GM18520 (cell line): ENCODE data around the gene THUMPD3.

Experiments
- ATAC-seq: cut with Tn5 transposase; IDR thresholded peaks from one replicate; pipeline ENCODE4 v1.9.1; 2021; ENCODE audit not compliant: unreplicated experiment

THUMPD3 gene

DNA sequence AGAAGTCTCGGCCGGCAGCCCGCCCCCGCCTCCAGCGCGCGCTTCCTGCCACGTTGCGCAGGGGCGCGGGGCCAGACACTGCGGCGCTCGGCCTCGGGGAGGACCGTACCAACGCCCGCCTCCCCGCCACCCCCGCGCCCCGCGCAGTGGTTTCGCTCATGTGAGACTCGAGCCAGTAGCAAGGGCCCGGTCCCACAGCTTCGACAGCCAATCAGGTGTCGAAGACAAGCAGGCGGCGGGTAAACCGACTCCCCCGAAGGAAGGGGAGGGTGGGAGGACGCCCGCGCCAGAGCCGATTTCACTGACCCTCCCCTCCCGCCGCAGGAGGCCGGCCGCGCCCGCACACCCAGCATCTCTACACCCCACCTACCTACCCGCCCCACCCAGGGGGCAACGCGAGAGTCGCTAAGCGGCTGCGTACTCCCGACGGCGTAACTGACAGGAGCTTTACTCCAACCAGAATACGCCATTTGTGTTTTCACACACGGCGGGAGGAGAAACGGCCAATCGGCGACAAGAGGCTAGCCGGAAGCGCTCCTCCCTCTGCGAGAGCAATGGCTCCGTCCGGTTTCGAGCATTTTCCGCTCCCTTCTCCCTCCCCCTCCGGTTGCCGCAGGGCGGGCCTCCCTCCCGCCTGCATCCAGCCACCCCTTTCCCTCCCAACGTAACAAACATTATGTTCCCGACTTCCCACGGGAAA is 33.9 kb downstream of the THUMPD3 start:
- ATAC-seq = peak; percentile 70

DNA sequence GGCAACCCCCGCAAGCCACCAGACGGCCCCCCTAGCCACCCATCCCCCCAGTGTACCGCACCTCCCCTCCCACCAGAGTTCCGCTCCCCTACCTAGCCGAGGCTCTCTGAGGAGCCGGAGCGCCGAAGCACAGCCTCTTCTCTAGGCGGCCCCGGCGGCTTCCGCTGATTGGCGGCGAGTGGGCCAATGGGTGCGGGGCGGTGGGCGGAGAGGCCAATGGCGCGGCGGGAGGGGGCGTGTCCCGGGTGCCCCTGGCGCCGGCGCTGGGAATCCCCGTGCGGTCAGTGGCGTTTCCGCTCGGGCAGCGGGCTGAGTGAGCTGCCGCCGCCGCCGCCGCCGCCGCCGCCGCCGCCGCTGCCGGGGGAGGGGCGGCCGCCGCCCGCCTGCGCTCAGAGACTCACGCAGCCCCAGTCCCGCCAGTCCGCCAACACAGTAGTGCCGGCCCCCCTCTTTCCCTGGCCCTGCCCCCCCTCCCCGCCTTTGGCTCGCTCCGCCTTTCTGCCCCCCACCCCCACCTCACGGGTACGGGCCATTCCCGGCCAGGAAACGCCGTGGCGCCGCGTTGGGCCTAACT is 34.6 kb downstream of the THUMPD3 start, which contains the start of gene SETD5:
SETD5 (plus strand) TSS at position 284 of the 574 bp plus-strand sequence. CDS start 31,324 bp downstream, outside the sequence.
- peak; percentile 30 for ATAC-seq

DNA sequence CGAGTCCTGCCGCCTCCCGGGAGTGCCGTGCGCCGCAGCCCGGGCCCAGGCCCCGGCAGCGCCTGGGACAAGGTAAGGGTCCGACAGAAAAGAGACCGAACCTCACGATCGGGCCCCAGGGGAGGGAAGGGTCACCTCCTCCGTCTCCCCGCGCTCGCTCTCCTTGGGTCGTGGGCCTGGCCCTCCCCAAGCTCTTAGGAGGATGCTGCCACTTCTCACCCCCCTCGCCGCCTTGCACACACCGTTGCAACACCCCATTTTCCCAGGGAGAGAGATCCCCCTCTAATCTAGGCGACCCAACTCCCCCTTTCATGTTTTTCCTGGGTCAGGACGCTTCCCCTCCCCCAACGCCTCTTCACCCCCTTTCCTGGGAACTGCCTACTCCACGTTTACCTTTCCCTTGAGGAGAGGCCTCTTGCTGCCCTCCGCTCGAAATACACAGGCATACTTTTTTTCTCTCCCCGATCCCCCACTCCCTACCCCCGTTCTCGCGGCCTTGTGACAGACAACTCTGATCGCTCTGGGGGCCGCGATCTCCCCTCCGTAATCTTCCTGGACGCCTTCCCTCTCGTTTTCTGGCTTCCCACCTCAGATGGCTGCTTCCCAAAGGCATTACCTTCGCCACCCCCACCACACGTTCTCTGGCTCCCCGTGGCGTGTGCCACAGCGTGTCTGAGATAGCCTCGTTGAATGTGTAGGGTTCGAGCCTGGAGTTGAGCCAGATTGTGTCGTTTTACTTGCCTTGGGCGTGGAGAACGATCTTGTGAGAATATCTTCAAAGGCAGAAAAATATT is 35.2 kb downstream of the THUMPD3 start:
- ATAC-seq = no peak

DNA sequence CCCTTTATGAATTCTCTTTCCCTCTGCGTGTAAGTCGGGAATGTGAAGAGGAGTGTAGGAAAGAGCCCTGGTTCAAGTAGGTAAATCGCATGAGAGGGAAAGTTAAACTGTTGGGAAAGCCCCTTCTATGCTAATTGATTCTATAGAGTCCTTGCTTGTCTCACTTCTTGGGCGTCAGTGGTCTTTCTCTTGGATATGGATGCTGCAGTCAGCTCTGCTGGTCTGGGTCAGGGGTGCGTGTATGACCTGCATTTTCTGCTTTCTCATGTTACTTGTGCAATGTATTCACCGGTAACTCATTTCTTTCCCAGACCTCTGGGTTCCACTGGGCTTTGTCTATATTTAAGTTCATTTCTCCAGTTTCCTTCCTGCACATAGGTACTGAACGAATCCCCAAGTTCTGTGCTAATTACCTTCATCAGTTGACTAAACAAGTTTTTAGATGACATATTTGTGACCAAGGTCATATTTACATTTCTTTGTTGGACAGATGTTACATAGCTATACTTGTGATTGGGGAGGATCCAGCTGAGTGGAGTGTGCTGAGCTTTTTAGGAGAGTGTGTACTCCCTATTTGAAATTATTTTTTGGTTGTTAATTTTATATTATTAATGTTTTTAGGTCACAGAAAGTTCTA is 36.0 kb downstream of the THUMPD3 start:
- ATAC-seq = no peak

DNA sequence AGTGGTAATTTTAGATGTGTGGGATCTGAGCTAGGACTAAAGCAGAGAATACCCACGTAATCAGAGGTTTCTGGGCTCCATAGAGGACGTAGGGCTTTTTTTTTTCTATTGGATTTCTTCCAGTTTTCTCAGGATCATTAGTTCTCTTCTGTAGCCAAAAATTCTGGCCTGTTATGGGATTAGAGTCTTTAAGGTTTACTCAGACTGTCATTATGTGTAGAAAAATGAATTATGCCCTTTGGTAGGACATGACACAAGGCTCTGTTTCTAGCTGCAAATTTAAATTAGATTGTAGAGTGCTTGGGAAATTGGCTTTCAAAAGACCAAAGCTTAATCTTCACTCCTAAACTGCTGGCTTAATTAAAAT is 36.5 kb downstream of the THUMPD3 start:
- ATAC-seq = no peak

DNA sequence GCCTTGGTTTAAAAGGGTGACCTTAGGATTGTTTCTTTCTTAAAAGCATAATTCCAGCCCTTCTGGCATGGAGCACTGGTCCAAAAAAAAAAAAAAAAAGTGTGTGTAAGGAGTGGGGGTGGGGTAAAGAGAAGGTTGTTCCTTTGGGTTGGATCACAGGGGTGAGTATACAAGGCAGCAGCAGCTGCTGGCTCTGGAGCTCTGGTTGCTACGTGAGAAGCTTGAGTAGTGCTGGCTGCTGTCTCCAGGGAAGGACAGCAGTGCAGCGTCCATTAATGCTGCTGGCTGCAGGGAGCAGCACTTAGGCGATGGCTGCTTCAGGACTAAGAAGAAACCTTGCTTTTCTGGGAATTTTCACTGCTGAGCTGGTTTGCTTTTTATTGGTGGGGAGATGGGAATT is 36.9 kb downstream of the THUMPD3 start:
- ATAC-seq = no peak

DNA sequence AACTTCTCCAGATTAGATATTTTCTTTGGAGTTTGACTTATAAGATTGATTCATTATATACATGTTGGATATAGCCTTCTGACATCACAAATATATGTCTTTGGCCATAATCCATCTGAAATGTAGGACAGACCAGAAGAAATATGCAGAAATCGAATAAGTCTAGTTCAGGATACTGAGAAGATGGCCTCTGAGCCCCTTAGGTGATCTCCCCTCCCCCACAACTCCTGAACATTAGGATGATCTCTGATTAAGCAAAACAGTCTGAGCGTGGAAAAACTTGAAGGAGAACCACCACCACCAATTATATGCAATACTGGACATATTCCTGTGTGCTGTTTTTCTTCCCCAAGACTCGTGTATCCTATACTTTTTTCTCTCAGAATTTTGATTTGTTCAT is 37.8 kb downstream of the THUMPD3 start:
- ATAC-seq = no peak

DNA sequence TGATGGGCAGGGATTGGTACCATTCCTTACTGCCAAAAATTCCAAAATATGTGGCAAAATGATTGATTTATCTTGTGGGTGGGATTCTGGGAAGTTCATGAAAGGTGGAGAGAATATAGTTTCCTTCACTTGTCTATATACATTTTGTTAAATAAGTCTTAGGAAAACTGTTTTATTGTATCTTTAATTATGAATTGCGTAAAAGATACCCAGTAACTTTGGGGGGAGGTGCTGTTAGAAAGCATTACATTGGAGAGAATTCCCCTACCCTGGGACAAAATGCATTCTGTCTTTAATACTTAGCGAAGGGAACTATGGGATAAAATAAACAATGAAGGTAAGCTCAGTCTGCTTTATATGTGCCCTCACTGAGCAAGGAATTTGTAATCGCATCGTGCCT is 39.1 kb downstream of the THUMPD3 start:
- no peak for ATAC-seq

DNA sequence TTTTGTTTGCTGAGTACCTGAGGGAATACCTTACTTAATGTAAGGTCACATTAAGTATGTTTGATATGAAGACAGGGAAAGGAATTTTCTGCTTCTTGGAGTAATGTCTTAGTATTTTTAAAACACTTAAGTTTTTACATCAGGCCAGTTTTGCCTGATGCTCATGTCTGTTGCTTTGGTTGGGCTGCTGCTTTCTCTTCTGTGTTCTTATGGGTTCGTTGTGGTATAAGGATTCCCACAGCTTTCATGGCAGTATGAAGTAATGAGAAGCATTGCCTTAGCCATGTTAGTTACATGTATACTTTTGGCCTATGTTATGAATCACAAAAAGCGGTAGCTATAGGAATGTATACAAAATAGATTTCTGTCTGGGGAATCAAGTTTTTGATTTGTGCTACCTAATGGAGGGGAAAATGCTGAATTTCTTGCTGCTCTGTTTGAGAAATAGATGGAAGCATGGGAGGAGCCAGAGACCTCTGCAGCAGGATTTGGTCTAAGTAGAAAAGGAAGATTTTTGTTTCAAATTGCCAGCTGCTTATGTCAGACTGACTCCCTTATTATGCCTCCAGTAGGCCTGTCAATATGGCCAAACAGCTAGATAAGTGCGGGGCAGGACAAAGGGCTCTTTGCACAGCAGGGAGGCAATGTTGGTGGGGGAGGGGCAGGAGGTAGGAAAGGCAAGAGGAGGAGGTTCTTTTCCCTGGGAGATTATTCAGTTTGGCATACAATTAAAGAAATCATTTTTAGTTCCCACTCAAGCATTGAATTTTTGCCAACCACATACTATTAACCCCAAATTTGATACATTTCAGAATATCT is 39.8 kb downstream of the THUMPD3 start:
- no peak for ATAC-seq

DNA sequence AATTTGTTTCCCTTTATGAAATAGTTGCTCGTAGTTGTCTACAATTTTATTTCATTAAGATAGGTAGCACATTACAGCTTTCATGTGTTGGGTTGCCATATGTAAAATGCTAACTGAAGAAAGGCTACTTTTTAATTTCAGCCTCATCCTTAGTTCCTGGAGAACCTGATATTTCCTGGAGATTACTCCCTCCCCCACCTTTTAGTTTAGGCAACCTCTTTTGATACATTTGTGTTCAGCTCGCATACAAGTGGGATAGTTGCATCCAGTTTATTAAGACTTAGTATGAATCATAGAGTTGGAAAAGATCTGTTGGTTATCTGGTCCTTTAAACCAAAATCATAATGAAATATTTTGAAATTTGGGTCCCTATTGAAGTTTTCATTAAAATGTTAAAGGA is 40.6 kb downstream of the THUMPD3 start:
- ATAC-seq = no peak

DNA sequence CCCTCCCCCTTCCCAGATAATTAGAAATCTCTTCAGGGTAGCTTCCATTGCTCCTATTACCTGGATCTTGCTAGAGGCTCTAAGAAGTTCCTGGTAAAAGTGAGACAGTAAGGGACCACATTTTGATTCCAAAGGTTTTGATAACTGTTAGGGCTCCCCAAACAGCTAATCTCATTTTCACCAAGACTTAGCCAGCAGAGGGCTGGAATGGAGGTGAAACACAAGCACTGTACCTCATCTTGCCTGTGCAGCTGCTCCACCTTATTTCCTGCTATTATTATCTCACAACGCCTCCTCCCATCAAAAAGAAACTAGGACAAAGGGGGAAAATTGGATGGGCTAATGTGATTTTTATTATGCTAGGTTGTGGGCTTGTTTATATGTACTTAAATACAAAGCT is 41.8 kb downstream of the THUMPD3 start:
- ATAC-seq = no peak

DNA sequence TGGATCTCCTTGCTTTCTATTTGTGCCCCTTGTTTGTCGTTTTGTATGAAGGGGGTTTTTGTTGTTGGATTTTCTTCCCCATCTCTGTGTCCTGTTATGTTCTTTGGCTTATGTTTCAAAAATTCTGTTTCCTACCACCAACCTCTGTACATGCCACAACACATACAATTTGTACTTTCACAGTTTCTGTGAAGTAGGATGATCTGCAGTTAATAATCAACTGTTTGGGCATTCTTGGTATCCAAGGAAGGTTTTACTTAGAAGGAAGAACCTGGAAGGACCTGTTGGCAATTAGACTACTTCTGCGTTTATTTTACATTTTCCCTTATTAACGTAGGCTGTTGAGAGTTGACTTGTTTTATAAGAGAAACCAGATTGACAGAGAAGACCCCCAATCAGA is 42.9 kb downstream of the THUMPD3 start:
- no peak for ATAC-seq

DNA sequence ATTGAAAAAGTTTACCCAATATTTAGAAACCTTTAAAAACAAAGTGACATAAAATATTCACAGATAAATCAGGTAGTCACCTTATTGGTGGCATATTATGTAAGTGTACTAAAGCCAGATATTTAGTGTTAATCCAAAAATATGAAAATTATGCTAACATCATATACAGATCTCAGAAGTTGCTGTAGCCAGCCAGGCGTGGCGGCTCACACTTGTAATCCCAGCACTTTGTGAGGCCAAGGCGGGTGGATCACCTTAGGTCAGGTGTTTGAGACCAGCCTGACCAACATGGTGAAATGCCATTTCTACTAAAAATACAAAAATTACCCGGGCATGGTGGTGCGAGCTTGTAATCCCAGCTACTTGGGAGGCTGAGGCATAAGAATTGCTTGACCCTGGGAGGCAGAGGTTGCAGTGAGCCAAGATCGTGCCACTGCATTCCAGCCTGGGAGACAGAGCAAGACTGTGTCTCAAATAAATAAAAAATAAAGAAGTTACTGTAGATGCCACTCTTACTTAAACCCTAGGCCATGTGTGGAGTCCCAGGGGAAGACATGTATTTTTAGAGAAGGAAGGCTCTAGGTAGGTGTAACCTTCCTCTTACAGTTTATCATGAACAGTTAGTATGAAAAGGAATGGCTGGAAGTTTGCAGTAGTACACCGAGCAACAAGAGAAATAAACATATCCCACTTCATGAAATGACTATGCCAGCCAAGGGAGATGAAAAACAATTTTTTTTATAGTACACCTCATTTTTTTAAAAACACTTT is 44.2 kb downstream of the THUMPD3 start:
- ATAC-seq = no peak

DNA sequence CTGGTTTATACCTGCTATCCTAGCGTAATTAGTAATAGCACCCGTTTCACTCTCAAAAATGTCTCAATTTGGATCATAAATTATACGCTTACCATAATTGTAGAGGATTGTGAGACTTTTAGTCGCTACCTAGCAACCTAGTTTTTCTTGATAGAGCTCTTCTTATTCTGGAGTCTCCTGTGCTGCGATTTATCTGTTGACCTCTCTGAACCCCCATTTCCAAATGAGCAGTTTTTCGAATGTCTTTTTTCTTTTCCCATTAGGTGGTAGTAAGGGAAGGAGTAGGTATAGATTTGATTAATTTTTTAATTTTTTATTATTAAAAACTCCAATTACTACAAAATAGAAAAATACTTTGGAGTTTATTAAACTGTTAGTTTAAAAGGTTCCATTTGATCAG is 45.2 kb downstream of the THUMPD3 start:
- ATAC-seq = no peak

DNA sequence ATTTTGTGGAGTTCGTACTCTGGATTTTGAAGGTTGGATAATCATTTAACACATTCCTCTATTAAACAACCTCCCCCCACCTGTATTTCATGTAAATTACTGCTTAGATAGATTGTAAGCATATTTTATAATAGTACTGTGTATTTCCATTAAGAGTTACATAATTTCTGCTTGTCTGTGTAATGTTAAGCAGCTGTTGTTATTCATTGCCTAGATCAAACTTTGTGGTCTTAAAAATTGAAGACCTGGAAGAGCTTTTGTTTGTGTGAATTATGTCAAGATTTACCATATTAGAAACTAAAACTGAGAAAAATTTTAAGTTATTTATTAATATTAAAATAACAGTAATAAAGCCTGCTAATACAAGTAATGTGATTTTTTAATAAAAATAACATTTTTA is 45.7 kb downstream of the THUMPD3 start:
- no peak for ATAC-seq

DNA sequence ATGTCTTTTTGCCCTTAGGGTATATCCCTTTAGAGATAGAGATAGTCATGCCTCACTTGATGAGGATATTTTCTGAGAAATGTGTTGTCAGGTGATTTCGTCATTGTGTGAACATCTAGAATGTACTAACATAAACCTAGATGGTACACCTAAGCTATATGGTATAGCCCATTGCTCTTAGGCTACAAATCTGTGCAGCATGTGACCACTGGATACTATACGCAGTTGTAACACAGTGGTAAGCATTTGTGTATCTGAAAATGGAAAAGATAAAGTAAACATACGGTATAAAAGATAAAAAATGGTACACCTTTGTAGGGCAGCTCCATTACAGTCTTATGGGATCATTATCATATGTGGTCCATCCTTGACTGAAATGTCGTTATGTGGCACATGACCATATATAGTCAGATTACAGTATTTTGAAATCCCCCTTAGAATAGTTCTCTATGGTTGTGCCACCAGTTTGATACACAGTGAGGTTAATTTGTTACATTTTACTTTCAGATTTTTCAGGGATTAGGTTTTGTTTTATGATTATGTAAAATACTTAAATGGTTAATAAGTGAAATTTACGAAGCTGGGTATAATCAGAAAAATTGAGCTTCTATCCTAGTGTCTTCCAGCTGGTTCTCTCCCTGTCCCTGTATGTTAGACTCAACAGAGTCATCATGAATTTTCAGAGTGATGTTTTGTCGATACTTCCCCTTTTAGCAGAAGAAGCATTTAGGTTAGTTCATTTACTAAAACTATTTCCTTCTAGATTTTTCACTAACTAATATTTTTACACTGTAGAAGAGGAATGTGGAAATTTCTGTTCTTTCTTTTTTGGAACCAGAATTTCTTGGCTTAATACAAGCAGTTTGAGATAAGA is 47.4 kb downstream of the THUMPD3 start:
- ATAC-seq = no peak

DNA sequence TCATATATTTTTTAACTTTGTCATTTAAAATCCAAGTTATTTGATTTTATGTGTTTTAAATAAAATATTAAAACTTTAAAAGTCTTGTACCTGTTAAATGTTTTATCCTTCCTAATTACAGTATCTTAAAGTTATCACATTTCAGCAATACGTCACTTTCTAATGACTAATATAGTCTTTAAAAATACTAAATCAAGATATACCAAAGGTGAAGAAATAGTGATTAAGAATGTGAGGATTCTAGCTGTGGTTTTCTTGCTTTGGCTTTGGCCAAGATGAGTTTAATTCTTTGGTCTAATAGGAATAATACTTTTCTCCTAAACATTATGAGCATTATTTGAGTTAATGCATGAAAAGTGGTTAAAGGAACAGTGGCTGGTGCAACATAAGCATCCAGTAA is 48.4 kb downstream of the THUMPD3 start:
- no peak for ATAC-seq

DNA sequence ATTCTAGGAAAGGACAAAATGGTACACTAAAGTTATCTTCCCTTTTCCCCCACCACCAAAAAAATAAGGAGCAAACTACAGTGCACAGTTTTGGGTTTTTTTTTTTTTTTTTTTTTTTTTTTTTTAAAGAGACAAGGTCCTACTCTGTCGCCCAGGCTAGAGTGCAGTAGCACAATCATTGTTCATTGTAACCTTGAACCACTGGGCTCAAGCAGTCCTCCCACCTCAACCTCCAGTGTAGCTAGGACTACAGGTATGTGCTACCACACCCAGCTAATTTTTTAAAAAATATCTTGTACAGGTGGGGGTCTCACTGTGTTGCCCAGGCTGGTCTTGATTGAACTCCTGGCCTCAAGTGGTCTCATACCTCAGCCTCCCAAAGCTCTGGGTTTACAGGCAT is 49.4 kb downstream of the THUMPD3 start:
- ATAC-seq = no peak

DNA sequence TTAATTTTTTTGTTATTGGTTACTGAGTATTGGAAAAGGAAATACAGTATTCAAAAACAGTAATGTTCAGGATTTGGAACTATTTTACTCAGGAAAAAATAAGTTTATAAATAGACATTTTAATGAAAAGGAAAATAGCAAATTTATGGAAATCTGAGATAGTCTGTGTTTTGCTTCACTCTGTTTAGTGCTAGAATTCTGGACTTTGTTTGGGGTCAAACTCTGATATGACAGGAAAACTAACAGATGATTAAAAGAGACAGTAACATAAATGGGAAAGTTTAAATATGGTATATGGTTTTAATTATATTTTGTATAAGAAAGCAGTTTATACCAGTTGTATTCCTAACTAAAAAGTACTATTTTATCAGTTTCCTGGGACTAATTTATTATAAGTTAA is 52.0 kb downstream of the THUMPD3 start:
- ATAC-seq = no peak
